ENCODE results near the gene TMEM108. TPM values are rescaled to one million over a fixed set of nuclear protein-coding genes. Genes with fewer than 3 reads are reported as not detected.

TMEM108 gene
- total and polyA plus RNA-seq, 9 donors, result under 0.01 to 4.2 (median 0.46) TPM; not detected in 2

DNA sequence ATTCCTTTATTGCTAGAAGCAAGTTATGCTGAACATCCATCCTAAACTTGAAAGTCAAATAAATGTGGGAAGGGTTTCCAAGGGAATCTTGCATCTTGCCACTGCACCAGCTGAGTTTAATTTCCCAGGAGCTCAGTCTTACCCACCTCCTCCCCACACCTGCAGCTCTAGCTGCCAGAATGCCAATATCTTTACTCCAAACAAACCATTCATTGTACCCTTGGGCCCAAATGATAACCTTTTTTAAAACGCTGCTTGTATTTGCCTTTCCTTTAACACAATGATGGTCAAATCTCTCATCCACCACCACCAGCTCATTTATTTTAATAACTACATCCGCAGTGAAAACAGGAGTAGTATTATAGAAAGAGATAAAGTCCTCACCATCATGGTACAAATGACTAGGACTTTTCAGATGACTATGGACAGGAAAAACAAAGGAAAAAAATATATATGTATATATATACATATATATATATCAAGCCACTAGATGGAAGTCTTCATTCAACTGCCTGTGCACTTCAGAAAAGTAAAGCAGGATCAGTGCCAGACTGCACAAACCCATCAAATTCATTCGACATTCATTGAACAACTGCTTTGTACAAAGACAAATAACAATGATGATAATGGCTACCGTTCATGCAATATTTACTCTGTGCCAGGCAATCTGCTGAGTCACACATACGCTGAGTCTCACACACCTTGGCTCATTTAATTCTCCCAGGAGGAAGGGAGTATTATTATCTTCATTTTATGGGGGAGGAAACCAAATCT lies 405.6 kb downstream of the TMEM108 start:
- Histone ChIP-seq H3K27ac (no peak overlapping the region), H3K4me1 (ENCODE audit: insufficient read depth) (no peaks in the 10 kb centered on the region), H3K36me3 (no peaks in the 10 kb centered on the region), H3K27me3 (no peaks in the 10 kb centered on the region), H3K4me3 (no peak overlapping the region), H3K9me3 (no peaks in the 10 kb centered on the region)
- no peak for DNase-seq
- intact Hi-C loops (cut with DNase I), result no loop called here
- TF ChIP-seq EP300 (IDR thresholded peaks at IDR 0.05) (no peak), POLR2A (IDR thresholded peaks at IDR 0.05) (no peak)
- TF ChIP-seq, protein P1, sequence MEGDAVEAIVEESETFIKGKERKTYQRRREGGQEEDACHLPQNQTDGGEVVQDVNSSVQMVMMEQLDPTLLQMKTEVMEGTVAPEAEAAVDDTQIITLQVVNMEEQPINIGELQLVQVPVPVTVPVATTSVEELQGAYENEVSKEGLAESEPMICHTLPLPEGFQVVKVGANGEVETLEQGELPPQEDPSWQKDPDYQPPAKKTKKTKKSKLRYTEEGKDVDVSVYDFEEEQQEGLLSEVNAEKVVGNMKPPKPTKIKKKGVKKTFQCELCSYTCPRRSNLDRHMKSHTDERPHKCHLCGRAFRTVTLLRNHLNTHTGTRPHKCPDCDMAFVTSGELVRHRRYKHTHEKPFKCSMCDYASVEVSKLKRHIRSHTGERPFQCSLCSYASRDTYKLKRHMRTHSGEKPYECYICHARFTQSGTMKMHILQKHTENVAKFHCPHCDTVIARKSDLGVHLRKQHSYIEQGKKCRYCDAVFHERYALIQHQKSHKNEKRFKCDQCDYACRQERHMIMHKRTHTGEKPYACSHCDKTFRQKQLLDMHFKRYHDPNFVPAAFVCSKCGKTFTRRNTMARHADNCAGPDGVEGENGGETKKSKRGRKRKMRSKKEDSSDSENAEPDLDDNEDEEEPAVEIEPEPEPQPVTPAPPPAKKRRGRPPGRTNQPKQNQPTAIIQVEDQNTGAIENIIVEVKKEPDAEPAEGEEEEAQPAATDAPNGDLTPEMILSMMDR (IDR thresholded peaks at IDR 0.05), result no peak
- 22 to 34% (median 22%) methylated on average over 5 of the region's 5 CpGs for WGBS, 3 donors

DNA sequence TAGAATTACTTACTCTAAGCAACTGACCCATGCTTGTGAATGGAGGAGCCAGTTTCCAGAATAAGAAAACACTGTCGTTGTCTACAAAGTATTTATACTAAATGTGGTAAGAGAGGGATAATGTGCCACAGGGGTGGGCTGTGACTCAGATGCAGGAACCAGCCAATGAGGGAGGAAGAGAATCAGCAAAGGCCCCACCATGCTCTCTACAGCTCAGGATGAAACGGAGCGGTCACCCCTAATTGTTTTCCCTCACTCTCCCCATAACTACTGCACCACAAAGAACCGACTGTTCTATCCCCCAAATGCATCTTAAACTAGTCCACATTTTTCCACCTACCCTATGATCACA lies 406.2 kb downstream of the TMEM108 start:
- Histone ChIP-seq H3K27ac (no peak overlapping the region), H3K36me3 (no peaks in the 10 kb centered on the region), H3K4me1 (ENCODE audit: insufficient read depth) (no peaks in the 10 kb centered on the region), H3K4me3 (no peak overlapping the region), H3K27me3 (no peaks in the 10 kb centered on the region), H3K9me3 (no peaks in the 10 kb centered on the region)
- no peak for DNase-seq
- intact Hi-C loops (cut with DNase I), result no loop called here
- 58 to 68% (median 58%) methylated on average over 4 of the region's 4 CpGs for WGBS, 3 donors
- TF ChIP-seq EP300 (IDR thresholded peaks at IDR 0.05) (no peak), POLR2A (IDR thresholded peaks at IDR 0.05) (no peak)
- TF ChIP-seq, protein P1 (IDR thresholded peaks at IDR 0.05), result no peak

GRCh38 chr3:133445108-133445507 lies 406.9 kb downstream of the TMEM108 start:
- Histone ChIP-seq H3K36me3 (no peaks in the 10 kb centered on the region), H3K4me3 (no peak overlapping the region), H3K27me3 (no peaks in the 10 kb centered on the region), H3K27ac (no peak overlapping the region), H3K4me1 (ENCODE audit: insufficient read depth) (no peaks in the 10 kb centered on the region), H3K9me3 (no peaks in the 10 kb centered on the region)
- TF ChIP-seq, protein P1 (IDR thresholded peaks at IDR 0.05), result no peak
- no peak for TF ChIP-seq EP300 (IDR thresholded peaks at IDR 0.05)
- no peak for TF ChIP-seq POLR2A (IDR thresholded peaks at IDR 0.05)
- intact Hi-C loops (cut with DNase I), result no loop called here
- no peak for DNase-seq
- WGBS, 3 donors, result 85 to 93% (median 89%) methylated on average over 2 of the region's 2 CpGs
